ENCODE data around the gene CAMKK2. TPM values are rescaled to one million over a fixed set of nuclear protein-coding genes. Genes with fewer than 3 reads are reported as not detected.
A peak's percentile ranks its signal among the peaks of the same experiment; 100 is the strongest.

CAMKK2 gene
- total and polyA plus RNA-seq, 2 of the 13 experiments (the other 11 are each of a cell fraction or from before 2014, with no cell fraction given), result 18.8 to 20.0 TPM

DNA sequence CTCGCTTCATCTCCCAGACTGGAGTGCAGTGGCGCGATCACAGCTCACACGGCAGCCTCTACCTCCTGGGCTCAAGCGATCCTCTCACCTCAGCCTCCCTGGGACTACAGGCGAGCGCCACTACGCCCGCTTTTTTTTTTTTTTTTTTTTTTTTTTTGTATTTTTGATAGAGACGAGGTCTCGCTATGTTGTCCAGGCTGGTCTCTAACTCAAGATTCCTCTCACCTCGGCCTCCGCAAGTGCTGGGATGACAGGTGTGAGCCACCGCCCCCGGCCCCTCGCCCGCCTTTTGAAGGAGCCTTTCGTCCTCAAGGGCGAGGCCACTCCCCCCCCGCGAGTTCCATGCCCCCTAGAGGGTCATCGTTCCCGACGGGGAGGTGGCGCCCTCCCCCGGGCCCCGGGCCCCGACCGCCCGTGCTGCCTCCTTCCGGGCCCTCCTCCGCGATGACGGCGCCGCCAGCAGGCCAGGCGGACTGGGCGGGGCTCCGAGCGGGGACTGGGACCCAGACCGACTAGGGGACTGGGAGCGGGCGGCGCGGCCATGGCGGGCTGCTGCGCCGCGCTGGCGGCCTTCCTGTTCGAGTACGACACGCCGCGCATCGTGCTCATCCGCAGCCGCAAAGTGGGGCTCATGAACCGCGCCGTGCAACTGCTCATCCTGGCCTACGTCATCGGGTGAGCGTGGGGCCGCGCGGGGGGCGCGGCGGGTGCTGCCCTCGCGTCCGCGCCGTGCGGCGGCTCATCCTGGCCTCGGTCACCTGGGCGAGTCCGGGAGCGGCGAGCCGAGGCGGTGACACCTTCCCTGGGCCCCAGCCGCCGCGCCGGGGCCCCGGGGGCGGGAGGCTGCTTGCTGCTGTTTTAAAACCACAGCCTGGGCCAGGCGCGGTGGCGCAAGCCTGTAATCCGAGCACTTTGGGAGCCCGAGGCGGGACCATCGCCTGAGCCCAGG lies 86.6 kb downstream of the CAMKK2 start, which contains the start of gene P2RX4 (continued):
- TF ChIP-seq, protein P1, sequence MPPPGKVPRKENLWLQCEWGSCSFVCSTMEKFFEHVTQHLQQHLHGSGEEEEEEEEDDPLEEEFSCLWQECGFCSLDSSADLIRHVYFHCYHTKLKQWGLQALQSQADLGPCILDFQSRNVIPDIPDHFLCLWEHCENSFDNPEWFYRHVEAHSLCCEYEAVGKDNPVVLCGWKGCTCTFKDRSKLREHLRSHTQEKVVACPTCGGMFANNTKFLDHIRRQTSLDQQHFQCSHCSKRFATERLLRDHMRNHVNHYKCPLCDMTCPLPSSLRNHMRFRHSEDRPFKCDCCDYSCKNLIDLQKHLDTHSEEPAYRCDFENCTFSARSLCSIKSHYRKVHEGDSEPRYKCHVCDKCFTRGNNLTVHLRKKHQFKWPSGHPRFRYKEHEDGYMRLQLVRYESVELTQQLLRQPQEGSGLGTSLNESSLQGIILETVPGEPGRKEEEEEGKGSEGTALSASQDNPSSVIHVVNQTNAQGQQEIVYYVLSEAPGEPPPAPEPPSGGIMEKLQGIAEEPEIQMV (CRISPR knock-in tag; IDR thresholded peaks at IDR 0.05; ENCODE audit: low read depth), result peak; percentile 79; the same call in 1 of the 2 replicates
- TF ChIP-seq ZNF44 (CRISPR knock-in tag; IDR thresholded peaks at IDR 0.05), result peak; percentile 59; the same call in 1 of the 2 replicates
- TF ChIP-seq ZNF619 (CRISPR knock-in tag; IDR thresholded peaks at IDR 0.05), result no peak
- TF ChIP-seq MLLT10 (CRISPR knock-in tag; IDR thresholded peaks at IDR 0.05), result no peak
- peak; percentile 81; the same call in 1 of the 2 replicates for TF ChIP-seq YEATS4 (CRISPR knock-in tag; IDR thresholded peaks at IDR 0.05; ENCODE audit: borderline replicate concordance)
- no peak for TF ChIP-seq DNMT3B (CRISPR knock-in tag; conservative IDR thresholded peaks at IDR 0.05)
- peak; percentile 88 for TF ChIP-seq IKZF4 (CRISPR knock-in tag; IDR thresholded peaks at IDR 0.05; ENCODE audit: borderline replicate concordance, low read depth, not compliant biosample characterization)
- peak; percentile 76; the same call in 1 of the 2 replicates for TF ChIP-seq ZNF329 (CRISPR knock-in tag; IDR thresholded peaks at IDR 0.05; ENCODE audit: low read depth)
- no peak for TF ChIP-seq ZNF83 (CRISPR knock-in tag; IDR thresholded peaks at IDR 0.05; ENCODE audit: borderline replicate concordance)
- peak; percentile 65; the same call in 1 of the 2 replicates for TF ChIP-seq NR0B2 (CRISPR knock-in tag; IDR thresholded peaks at IDR 0.05)
- TF ChIP-seq PHF21A (CRISPR knock-in tag; IDR thresholded peaks at IDR 0.05), result 0 out of 2 replicates have a peak, but pooled peaks have one; percentile 24
- peak; percentile 87 for TF ChIP-seq TAF1 (CRISPR knock-in tag; IDR thresholded peaks at IDR 0.05)
- no peak for TF ChIP-seq MAFK (conservative IDR thresholded peaks at IDR 0.05 in 1 of 2, IDR thresholded peaks at IDR 0.05 in 1 of 2; ENCODE audit: low read length in 2 of 2)
- TF ChIP-seq ELF3 (CRISPR knock-in tag; IDR thresholded peaks at IDR 0.05), result peak; percentile 71
- peak; percentile 96 for TF ChIP-seq ZNF121 (CRISPR knock-in tag; IDR thresholded peaks at IDR 0.05)
- no peak for TF ChIP-seq SNRNP70 (IDR thresholded peaks at IDR 0.05; ENCODE audit: low read depth, low read length)
- no peak for TF ChIP-seq ZNF646 (CRISPR knock-in tag; IDR thresholded peaks at IDR 0.05)
- peak; percentile 58; the same call in 1 of the 2 replicates for TF ChIP-seq HBP1 (CRISPR knock-in tag; IDR thresholded peaks at IDR 0.05; ENCODE audit: low read depth)
- TF ChIP-seq U2AF1 (optimal IDR thresholded peaks at IDR 0.05; ENCODE audit: low read depth, low read length), result no peak
